ENCODE measurements around the gene IRF6.
"Not testable (repeated sequence)": the region's sequence is repeated elsewhere in the genome, so short reads cannot be mapped to it uniquely, and the experiment has no call there.

The IRF6 gene

DNA sequence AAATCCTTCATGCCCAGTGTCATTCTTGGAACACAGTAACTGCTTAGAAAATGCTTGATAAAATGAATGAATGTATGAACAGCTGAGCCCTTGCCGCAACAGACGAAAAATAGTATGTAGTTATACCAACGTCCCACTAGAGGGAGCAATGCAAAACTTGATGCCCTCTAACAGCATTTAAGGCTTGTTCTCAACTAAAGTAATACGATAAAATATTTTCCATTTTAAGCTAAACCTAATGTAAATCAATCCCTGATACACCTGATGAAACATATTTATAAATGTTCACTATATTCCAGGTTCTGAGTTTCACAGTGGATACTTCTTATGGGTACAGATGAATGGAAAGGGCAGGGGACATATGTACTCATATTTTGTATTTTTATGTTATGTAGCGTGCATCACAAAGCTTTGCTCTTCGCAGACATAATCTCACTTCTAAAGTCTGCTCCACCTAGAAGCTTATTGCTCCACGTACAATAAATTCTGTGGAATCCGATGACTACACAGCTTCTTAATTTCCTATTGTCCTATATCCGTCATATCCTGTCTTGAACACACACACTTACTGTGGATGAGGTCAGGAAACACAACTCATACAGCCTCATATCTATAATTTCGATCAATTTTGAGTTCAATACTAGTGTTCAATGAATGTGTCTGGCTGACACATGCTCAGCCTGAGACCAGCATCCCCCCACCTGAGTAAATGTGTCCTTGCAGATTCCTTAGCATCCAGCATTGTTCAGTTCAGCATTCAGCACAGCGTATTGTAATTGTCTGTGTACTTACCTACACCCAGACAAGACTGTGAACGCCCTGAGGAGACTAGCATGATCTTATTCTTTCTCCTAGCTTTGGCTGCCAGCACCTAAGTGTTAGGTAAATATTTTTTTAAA is 17.4 kb upstream of the IRF6 start:
- DNase-seq (ENCODE audit: low read depth, low spot score), result peak; percentile 76

DNA sequence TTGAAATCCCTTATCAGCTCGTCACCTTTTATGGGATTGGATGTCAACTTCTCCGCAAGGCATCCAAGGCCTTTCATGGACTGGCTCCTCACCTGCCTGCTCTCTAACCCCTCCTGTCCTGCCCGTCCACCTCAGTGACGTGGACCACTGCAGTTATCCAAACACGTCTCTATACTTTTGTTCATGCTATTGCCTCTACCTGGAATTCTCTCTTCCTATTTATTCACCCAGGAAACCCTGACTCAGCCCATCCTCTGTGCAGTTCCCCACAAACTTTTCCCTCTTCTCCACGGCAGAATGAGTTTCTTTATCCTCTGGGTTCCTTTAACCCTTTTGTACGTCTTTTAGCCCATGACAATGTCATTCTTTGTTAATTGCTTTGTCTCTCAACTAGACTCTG is 16.8 kb upstream of the IRF6 start:
- no peak for DNase-seq (ENCODE audit: low read depth, low spot score)

DNA sequence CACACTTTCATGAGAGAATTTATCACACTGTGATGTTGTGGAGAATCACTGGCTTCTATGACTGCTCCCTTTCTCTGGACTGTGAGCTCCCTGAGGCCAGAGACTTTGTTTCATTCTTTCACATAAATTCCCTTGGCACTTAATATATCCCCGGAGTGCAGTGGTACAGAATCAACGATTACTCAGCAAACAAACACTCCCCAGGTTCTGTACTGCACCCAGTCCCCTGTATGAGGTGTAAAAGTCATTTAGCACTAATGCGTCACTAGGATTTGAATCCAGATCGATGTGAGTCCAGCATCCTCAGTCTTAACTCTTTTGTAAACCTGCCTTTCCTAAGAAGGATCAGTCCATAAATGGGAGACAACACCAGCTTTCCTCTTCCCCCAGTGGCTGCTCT is 15.0 kb upstream of the IRF6 start:
- no peak for DNase-seq (ENCODE audit: low read depth, low spot score)

DNA sequence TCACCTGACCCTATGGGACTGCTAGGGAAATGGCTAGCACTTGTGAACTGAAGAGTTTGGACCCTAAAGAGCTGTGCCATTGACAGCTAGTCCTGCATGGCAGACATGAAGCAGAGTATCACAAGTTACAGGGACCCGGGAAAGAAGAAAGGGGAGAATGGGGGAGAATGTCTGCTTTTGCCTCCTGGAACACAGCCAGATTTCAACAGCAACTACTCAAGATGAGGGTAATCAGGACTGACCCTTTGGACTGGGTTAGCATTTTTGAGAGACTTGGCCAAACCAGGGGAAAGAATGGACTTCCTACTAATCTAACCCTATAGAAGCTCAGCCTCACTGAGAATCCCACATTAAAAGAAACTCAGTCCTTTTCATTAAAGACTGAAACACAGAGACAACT is 13.1 kb upstream of the IRF6 start:
- no peak for DNase-seq (ENCODE audit: low read depth, low spot score)

DNA sequence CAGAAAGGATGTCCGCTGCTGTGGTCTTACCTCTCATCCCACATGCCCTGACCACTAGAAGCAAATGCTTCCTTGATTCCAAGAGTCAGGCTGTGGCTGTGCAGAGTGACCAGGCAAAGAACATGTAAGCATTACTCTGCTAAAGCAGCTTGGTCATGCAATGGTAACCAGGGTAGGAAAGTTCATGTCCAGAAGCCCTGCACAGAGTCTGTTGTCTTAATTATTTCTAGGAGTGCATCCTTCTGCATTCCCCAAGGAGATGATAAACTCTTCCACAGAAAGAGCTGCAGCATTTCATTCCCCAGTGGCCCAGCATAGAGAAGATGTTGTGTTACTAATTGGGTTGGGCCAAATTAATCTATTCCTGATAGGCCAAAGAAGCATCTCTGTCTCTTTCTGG is 11.7 kb upstream of the IRF6 start:
- DNase-seq (ENCODE audit: low read depth, low spot score), result no peak

DNA sequence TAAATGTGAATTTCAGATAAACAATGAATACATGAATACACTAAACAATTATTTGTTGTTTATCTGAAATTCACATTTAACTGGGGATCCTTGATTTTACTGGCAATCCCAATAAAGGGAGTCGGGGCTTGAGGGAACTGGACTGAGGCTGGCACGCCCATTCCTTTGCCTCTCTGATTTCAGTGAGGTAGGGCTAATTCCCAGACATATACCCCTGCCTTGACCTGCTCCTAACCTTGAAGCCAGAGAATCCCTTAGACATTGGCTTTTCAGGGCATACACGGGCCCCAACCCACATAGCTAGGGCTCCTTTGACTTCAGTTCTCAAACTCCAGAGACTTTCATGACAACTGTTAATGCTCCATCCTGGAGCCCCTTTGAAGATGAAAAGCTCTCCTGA is 11.0 kb upstream of the IRF6 start:
- DNase-seq (ENCODE audit: low read depth, low spot score), result no peak

DNA sequence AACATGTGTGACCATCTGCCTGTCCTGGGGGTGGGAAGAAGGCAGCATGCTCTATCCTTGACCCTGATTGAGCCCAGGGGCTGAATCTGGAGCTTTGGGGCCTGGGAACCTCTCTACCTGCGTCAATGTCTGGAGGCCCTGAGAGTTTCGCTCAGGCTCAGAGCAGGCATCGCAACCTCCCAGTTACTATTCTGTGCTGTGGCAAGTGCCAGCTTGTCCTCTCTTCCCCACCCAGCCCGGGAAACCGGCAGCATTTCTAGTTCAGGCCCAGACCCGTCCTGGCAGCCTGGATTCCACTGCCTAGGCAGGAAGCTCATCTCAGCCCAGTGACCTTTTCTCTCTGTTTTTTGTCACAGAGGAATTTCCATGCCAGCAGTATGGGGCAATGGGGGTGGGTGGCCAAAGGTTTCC is 10.0 kb upstream of the IRF6 start:
- no peak for DNase-seq (ENCODE audit: low read depth, low spot score)

DNA sequence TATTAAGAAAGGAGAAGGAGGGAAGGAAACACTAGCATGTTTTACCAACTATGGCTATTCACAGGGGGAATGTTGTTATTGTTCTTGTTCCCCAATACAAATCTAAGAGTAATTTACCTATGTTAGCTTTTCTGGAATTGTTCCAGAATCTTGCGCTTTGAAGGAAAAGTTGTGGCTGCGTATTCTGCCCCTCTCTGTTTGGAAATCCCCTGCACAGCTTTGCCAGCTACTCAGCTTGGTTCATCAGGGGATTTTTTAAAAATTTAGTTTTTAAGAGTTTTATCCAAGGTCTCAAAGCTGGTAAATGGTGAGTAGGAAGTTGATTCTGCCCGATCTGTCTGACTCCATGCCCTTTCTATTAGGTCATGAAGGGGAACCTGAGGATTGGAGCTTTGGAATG is 9.5 kb upstream of the IRF6 start:
- no peak for DNase-seq (ENCODE audit: low read depth, low spot score)

DNA sequence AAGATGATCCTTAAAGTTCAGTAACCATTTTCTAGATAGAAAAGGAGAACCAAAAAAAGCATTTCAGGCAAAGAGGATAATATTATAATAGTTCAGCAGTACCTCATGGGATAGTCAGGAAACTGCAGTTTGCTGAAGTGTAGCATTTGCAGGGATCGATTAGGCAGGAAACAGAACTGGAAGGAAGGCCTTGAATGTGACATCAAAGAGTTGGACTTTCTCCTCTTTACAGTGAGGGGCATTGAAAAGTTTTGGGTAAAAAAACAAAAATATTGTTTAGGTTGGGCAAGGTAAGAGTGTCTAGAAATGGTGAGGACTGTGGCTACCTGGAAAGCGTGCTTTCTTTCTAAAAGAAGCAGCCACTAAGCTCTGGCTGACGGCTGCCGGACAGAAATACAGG is 8.0 kb upstream of the IRF6 start:
- no peak for DNase-seq (ENCODE audit: low read depth, low spot score)

DNA sequence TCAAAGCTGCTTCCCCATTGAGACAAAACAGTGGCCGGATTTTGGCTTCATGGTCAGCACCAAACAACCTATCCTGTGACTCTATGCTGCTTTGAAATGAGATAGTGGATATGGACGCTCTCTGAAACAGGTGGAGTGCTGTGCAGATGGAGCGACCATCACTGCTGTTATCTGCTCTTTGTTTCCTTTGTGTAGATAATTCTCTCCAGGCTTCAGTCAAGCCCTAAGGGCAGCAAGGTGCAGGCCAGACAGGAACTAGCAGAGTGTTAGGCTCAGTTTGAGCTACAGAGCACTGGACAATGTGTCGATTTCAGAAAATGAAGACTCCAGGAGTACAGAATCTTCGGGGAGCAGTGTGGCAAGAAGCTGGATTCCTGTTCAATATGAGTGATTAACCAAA is 4.8 kb upstream of the IRF6 start:
- DNase-seq (ENCODE audit: low read depth, low spot score), result no peak

DNA sequence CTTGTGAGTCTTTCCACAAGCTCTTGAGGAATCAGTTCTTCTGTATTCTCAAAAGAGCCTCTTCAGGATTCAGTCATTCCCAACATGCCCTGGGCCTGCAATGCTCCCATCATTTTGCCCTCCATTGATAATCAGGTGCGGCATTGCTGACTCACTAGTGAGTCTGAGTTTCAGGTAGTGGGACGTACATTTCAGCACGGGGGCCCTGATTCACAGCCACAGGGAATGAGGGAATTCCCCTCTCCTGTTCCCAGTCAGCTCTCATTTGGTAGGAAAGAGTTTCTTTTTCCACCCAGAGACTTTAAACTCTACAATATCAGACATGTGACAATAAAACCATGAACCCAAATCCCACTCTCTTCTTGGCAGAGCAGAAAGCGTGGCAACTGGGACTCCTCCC is 3.7 kb upstream of the IRF6 start:
- DNase-seq (ENCODE audit: low read depth, low spot score), result no peak

DNA sequence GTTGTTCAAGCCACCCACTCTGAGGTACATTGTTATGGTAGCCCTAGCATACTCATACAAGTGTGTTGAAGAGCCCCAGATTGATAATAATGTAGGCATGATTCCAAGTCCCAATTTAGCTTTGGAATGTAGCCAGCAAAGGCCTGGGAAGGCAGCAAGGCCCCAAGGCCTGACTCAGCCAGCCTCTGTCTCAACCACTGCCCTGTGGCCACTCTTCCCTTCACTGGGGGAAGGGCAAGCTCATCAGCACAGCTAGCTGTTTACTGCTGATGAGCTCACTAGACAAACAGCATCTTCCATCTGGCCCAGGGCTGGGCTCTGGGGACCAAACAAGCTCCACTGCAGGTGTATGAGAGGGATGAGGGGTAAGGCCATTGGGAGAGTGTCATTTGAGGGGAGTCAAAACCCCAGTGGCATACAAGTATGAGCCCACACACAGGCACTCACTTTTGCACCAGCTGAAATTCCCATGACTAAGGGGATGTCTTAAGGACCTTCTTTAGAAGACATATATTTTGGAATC is 2.2 kb upstream of the IRF6 start:
- DNase-seq (ENCODE audit: low read depth, low spot score), result peak; percentile 85

DNA sequence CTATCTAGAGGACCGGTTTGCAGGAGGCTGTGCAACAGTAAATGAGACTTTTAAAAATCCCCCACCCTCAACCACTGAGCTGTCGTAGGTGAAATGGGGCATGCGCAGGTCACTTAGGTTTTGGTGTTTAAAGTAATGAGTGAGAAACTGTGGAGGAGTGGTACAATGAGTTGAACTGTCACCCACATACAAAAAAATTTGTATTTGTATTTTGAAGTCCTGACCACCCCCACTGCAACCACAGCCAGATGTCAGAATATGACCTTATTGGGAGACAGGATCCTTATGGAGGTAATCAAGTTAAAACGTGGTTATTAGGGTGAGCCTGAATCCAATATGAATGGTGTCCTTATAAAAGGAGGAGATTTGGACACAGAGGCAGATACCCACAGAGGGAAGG is 1.6 kb upstream of the IRF6 start:
- DNase-seq (ENCODE audit: low read depth, low spot score), result no peak

DNA sequence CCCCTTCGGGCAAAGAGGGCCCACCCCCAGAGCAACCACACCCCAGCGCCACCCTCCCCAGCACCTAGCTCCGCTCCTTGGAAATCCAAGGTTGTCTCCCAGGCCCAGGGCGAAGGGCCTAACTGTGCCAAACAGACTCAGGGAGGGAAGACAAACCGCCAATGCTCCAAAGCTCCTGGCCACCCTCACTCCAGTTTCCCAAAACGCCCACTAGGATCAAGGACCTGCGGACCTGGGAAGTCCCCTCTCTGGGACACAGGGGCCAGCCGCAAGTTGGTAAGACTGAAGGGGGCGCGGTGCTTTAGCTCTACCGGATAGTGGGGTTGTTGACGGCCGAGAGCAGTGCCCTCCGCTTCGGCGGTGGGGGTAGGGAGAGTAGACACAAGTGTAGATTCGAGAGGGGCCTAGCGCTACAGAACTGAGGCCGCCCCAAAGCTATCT is 581 bp downstream of the IRF6 start:
- DNase-seq (ENCODE audit: low read depth, low spot score), result no peak

DNA sequence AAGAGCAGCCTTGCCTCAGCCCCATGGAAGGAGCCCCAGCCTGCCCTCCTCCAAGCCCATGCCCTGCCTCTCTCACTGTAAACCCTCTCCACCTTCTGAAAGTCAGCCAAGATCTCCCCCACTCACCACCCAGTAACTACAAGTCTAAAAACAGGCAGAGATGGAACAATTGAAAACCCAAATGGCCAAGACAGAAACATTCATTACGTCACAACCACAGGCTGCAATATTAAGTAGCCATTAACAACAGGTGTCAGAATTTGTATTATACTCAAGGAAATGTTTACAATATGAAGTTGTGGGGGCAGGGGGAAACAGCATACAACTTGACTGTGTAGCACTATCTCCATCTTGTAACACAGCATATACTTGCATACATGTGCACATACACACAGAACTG is 2.4 kb downstream of the IRF6 start:
- DNase-seq (ENCODE audit: low read depth, low spot score), result no peak

DNA sequence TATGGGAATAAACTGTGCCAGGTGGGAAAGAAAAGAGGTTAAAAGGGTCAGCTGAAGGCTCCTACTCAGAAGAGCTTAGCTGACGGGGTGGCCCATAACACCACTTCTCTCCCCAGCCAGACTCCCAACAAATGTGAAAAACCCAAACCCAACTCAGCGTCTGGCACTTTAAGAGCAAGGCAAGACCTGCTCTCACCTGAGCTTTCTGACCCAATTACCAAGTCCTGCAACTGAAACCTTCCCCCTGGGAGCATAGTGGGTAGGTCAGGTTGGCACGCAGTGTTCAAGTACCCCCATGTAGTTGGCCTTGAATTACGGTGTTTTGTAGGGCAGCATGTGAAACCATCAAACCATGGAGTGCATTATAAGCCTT is 3.2 kb downstream of the IRF6 start:
- DNase-seq (ENCODE audit: low read depth, low spot score), result no peak

DNA sequence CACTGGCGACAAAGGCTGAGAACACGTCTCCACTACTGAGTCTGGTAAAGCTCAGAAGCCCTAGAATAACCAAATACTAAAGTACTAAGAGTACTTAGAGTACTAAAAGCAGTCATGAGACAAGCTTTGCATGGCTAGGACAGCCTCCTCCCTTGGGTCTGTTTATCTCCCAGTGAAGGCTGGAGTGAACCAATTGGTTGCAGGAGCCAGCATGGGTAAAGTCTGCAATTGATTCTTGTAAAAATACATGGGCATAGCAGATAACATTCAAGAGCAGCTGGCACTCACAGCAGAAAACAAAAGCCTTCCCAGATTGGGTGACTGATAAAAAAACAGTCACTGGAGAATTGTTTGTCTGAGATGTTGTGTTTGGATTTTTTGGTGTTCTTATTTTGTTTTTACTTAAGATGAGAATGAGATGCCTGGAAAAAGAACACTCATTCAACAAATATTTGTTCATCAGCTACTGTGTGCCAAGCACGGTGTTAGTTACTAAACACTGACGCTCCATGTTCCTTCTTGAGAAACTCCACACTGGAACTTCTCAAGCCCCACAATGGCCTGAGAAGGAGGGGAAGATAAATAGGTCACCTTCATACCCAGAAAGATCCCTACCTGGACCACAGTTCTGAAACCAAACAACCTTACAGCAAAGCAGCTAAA is 3.7 kb downstream of the IRF6 start:
- DNase-seq (ENCODE audit: low read depth, low spot score), result no peak

DNA sequence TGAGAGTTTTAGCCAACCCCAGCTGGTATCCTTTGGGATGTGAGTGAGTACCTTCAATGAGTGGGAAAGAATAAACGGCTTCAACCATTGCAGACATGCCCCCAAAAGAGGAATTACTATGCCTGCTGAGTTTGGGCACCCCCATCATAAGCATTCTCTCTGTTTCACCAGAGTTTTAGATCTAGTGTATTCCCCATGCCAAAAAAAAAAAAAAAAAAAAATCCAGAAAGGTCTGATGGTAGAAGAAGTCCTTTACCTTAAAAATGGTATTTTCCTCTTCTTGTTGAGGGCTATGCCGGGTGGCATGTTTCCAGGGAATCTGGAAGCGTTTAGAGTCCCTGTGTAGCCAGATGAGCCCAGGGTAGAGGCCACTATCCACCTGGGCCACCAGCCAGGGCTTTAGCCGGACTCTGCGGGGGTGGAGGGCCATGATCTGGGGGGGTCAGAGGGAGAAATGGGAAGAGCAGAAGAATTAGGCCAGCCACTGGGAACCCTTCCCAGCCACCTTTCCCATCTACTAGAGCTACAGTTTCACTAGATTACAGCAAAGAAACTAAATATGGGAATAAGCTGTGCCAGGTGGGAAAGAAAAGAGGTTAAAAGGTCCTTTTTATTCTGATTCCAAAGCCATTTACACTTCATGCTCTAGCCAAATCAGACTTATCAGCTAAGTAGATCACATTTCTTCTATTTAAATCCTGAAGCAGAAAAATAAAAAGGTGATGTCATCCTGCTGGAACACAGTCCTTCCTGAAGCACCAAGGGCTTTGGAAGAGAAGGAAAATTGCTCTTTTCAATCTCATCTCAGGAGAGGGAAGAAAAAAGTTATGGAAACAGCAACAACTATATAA is 4.7 kb downstream of the IRF6 start:
- DNase-seq (ENCODE audit: low read depth, low spot score), result peak; percentile 23

DNA sequence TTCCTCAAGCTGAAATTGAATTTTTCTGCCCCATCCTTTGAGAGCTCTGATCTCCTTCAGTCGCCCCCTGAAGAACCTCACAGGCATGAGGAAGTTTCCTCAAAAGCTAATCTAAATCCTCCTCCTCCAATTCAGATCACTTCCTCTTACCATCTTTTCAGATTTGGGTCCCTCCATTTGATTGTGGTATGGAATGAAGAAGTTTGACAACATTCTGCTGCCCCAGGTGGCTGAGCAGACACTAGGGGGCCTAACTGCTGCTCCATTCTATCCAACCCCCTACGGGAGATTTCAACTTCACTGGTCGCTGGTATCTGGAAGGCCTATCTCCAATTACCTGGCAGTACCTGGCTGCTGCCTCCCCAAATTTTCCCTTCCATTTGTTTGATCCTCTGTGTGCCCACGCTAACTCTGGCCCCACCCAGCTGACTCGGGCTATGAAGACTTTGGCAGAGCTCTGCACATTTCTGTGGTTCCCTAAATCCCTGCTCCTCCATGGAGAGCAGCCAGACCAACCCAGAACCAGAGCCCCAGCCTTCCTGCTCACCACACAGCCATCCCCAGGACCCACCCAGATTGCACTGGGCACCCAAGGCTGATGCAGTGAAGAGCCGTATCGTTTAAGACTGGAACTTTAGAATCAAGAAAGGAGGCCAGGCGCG is 7.8 kb downstream of the IRF6 start:
- DNase-seq (ENCODE audit: low read depth, low spot score), result peak; percentile 42

DNA sequence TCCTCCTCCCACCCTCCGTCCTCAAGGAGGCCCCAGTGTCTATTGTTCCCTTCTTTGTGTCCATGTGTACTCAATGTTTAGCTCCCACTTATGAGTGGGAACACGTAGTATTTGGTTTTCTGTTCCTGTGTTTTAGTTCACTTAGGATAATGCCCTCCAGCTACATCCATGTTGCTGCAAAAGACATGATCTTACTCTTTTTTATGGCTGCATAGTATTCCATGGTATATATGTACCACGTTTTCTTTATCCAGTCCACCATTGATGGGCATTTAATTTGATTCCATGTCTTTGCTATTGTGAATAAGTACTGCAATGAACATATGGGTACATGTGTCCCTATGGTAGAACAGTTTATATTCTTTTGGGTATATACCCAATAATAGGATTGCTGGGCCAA is 12.2 kb downstream of the IRF6 start:
- DNase-seq (ENCODE audit: low read depth, low spot score), result not testable (repeated sequence)

DNA sequence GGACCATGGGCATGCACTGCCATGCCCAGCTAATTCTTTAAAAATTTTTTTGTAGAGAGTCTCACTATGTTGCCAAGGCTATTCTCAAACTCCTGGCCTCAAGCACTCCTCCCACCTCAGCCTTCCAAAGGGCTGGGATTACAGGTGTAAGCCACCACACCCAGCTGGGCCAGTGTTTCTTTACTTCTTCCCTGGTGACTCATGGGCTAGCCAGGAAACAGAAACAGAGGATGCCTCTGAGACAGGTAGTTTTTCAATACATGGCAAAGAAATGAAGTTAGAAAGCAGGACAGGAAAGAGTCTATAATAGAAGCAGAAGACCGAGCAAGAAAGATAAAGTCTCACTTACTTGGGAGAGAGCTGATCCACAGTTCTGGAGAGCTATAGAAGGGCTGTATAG is 14.0 kb downstream of the IRF6 start:
- DNase-seq (ENCODE audit: low read depth, low spot score), result no peak
